CMK (cell line): ENCODE results near the gene RNGTT.
A peak's percentile ranks its signal among the peaks of the same experiment; 100 is the strongest.
"Not testable (repeated sequence)": the region's sequence is repeated elsewhere in the genome, so short reads cannot be mapped to it uniquely, and the experiment has no call there.

ENCODE experiments used
- DNase-seq: peaks from one replicate; pipeline ENCODE4 v3.0.0-alpha.2; 2010; ENCODE audit warnings: low read depth

RNGTT gene

GRCh38 chr6:88910922-88911778 lies 52.3 kb downstream of the RNGTT start:
- no peak for DNase-seq

- DNase-seq: no peak
These were observed 54.5 kb downstream of the RNGTT start for GRCh38 chr6:88908598-88909548.

GRCh38 chr6:88907148-88907547 lies 56.3 kb downstream of the RNGTT start:
- DNase-seq: not testable (repeated sequence)

- no peak for DNase-seq
These were observed 63.7 kb downstream of the RNGTT start for GRCh38 chr6:88899569-88900316.

- DNase-seq: no peak
These were observed 67.5 kb downstream of the RNGTT start for GRCh38 chr6:88895911-88896310.

GRCh38 chr6:88890860-88891845 lies 72.3 kb downstream of the RNGTT start:
- no peak for DNase-seq

- DNase-seq: no peak
These were observed 73.0 kb downstream of the RNGTT start for GRCh38 chr6:88890394-88890793.

GRCh38 chr6:88884361-88884760 lies 79.1 kb downstream of the RNGTT start:
- no peak for DNase-seq

GRCh38 chr6:88882536-88882935 lies 80.9 kb downstream of the RNGTT start:
- no peak for DNase-seq

- no peak for DNase-seq
These were observed 82.0 kb downstream of the RNGTT start for GRCh38 chr6:88881451-88881850.

- DNase-seq: no peak
These were observed 83.4 kb downstream of the RNGTT start for GRCh38 chr6:88880021-88880420.

GRCh38 chr6:88877893-88878292 lies 85.5 kb downstream of the RNGTT start:
- DNase-seq: no peak

GRCh38 chr6:88872962-88873361 lies 90.5 kb downstream of the RNGTT start:
- no peak for DNase-seq

- DNase-seq: no peak
These were observed 91.9 kb downstream of the RNGTT start for GRCh38 chr6:88871498-88871897.

GRCh38 chr6:88870717-88871330 lies 92.6 kb downstream of the RNGTT start:
- peak; percentile 4 for DNase-seq

GRCh38 chr6:88869263-88870020 lies 94.0 kb downstream of the RNGTT start:
- DNase-seq: no peak

GRCh38 chr6:88867841-88868731 lies 95.3 kb downstream of the RNGTT start:
- DNase-seq: no peak

GRCh38 chr6:88866856-88867255 lies 96.6 kb downstream of the RNGTT start:
- DNase-seq: no peak

GRCh38 chr6:88865275-88865674 lies 98.1 kb downstream of the RNGTT start:
- DNase-seq: no peak
